ENCODE measurements around the gene HOXA5.

GRCh38 chr7:27143023-27143949 is at the start of gene HOXA5:
- TF ChIP-seq CTCF (conservative IDR thresholded peaks at IDR 0.05; ENCODE audit: low read depth, low read length) (no peak; the same call in 1 of the 2 replicates), EZH2phosphoT487 (IDR thresholded peaks at IDR 0.05; ENCODE audit: borderline replicate concordance, low read length) (no peak), EZH2 (IDR thresholded peaks at IDR 0.05; ENCODE audit: low read length, unreplicated experiment) (no peak)

All from PC-3 (cell line).